ENCODE results near the gene JPH4. TPM values are rescaled to one million over a fixed set of nuclear protein-coding genes. Genes with fewer than 3 reads are reported as not detected.
A peak's percentile ranks its signal among the peaks of the same experiment; 100 is the strongest.

Gene JPH4
- total RNA-seq, 4 donors from 2014 or later: 0.09 TPM; not detected in 3

DNA sequence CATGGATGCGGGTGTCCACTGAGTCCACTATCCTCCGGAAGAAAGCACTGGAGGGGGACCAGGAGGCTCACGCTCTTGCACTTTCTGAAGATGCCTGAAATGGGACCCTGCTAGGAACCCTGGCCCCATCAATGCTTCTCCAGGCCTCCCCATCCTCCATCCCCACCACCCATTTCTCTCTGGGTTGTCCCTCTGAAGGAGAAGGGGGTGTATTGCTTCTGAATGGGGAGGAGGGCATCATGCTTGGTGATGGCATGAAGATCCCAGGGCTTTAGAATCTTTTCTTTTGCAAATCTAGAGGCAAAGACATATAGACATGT, 681 bp upstream of the JPH4 start:
- in situ Hi-C loops (cut with MboI; ENCODE audit: low sequenced_read_pairs in 4 of 4) (no loop called here), intact Hi-C loops (cut with DNase I; ENCODE audit: low total_unique reads) (no loop called here)
- Histone ChIP-seq H3K4me3 (no peak overlapping the region), H3K27ac (no peak overlapping the region), H3K27me3 (peaks cover 44 to 55% (median 53%) of the 10 kb centered on the region in 3 donors), H3K4me1 (no peaks in the 10 kb centered on the region), H3K9me3 (no peaks in the 10 kb centered on the region), H3K36me3 (no peaks in the 10 kb centered on the region)
- ATAC-seq: no peak
- DNase-seq: no peak
- TF ChIP-seq, protein P1, sequence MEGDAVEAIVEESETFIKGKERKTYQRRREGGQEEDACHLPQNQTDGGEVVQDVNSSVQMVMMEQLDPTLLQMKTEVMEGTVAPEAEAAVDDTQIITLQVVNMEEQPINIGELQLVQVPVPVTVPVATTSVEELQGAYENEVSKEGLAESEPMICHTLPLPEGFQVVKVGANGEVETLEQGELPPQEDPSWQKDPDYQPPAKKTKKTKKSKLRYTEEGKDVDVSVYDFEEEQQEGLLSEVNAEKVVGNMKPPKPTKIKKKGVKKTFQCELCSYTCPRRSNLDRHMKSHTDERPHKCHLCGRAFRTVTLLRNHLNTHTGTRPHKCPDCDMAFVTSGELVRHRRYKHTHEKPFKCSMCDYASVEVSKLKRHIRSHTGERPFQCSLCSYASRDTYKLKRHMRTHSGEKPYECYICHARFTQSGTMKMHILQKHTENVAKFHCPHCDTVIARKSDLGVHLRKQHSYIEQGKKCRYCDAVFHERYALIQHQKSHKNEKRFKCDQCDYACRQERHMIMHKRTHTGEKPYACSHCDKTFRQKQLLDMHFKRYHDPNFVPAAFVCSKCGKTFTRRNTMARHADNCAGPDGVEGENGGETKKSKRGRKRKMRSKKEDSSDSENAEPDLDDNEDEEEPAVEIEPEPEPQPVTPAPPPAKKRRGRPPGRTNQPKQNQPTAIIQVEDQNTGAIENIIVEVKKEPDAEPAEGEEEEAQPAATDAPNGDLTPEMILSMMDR (IDR thresholded peaks at IDR 0.05 in 4 of 5, conservative IDR thresholded peaks at IDR 0.05 in 1 of 5): no peak
- no peak for TF ChIP-seq POLR2A (IDR thresholded peaks at IDR 0.05)

DNA sequence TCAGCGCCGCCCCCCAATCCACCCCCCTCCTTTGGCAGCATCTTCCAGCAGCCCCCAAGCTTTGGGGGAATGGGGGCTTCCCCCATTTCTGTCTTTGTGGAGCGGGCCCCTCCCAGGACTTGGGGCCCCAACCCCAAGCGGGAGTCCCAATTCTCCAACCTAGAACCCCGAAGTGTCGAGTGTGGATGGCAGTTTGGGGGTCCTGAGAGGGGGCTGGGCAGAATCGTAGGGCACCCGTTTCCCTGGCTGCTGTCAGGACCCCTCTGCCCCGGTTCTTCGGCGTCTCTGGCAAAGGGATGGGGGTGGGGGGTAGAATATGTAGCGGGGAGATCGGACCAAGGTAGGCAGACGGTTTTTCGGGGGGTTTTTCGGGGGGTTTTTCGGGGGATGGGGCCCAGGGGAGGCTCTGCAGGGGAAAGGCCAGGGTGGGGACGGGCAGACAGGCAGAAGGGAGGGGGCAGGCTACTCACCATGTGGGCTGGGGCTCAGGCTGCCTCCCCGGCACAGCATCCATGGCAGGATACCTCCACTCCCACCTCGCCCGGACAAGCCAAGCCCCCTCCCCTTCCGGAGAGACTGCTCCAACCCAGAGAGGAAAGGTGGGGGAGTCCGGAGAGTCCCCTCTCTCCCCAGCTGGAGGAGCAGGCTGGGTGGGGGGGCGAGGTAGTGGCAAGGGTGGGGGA, 739 bp downstream of the JPH4 start:
- Histone ChIP-seq H3K9me3 (no peaks in the 10 kb centered on the region), H3K4me1 (no peaks in the 10 kb centered on the region), H3K36me3 (no peaks in the 10 kb centered on the region), H3K27me3 (peaks cover 44 to 64% (median 53%) of the 10 kb centered on the region in 3 donors), H3K4me3 (peak overlapping the region in 2 of 4 donors; percentile 24 to 43), H3K27ac (no peak overlapping the region)
- no peak for DNase-seq
- in situ Hi-C loops (cut with MboI; ENCODE audit: low sequenced_read_pairs in 4 of 4) (no loop called here), intact Hi-C loops (cut with DNase I; ENCODE audit: low total_unique reads) (no loop called here)
- ATAC-seq: no peak
- TF ChIP-seq, protein P1 (IDR thresholded peaks at IDR 0.05 in 4 of 5, conservative IDR thresholded peaks at IDR 0.05 in 1 of 5): no peak
- TF ChIP-seq POLR2A (IDR thresholded peaks at IDR 0.05): no peak

DNA sequence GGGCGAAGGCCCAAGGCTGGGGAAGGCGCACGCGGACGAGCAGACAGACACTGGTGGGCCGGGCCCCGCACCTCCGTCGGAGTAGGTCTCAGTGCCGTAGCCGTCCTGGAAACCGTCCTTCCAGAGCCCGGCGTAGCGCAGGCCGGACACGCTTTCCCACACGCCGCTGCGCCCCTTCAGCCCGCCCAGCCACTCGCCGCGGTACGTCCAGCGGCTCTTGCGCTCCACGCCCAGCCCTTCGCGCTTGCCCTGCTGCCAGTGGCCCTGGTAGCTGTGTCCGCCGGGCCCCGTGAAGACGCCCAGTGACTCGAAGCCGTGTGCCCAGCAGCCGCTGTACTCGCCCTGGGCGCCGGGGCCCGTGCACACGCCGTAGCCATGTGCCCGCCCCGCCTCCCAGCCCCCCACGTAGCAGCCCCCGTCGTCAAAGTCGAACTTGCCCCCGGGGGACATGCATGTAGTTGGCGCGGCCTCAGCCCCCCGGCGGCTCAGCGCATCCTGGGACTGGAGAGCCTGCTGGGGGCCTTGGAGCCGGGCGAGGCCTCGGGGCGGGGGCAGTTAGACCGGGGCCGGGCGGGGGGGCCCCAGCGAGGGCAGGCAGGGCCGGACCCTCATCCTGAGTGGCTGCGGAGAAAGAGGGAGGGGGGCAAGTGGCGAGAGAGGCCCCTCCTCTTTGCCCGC, 1.4 kb downstream of the JPH4 start:
- peaks cover 44 to 61% (median 53%) of the 10 kb centered on the region in 3 donors for H3K27me3 ChIP-seq
- no peak for ATAC-seq

DNA sequence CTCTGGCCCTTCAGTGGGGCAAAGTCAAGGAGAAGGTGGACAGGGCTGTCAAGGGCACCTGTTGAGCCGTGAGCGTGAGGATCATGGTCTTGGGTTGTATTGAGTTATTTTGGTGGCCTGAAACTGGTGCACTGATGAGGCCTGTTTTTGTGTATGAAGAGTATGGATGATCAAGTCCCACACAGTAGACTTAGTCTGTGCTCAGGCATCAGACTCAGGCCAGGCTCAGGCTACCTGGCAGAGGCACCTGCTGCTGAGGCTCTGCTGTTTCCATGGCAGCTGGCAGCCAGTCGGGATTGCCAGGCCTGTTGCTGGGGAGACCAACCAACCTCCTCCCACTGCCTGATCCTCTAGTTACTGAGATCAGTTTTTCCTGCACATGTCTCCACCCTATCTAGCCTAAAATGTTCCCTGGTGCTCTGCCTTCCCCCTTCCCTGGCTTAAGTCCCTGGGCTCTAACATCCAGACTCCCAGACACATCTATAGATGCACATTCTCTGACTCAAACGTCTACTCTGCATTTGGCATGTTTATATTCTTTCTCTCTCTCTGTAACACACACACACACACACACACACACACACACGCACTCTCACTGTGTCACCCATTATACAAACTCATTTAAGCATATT, 5.1 kb downstream of the JPH4 start:
- no peak for ATAC-seq
- in situ Hi-C loops (cut with MboI; ENCODE audit: low sequenced_read_pairs in 4 of 4): loop anchor here in 2 of 4 donors (25.0 kb wide), 2 partner anchors 236 to 986 kb away; partner anchors contain the start of genes ABHD4 (in 1 of the 2) and DAD1 (in 1 of the 2)

More for the DNA sequence above, 1.4 kb downstream of the JPH4 start:
- H3K27ac ChIP-seq: no peak overlapping the region
- DNase-seq: no peak
- no peaks in the 10 kb centered on the region for H3K36me3 ChIP-seq
- TF ChIP-seq, protein P1 (IDR thresholded peaks at IDR 0.05 in 4 of 5, conservative IDR thresholded peaks at IDR 0.05 in 1 of 5): no peak
- TF ChIP-seq POLR2A (IDR thresholded peaks at IDR 0.05): no peak
- intact Hi-C loops (cut with DNase I; ENCODE audit: low total_unique reads): no loop called here
- peak overlapping the region; percentile 21 to 43 (median 28) for H3K4me3 ChIP-seq
- H3K9me3 ChIP-seq: no peaks in the 10 kb centered on the region
- in situ Hi-C loops (cut with MboI; ENCODE audit: low sequenced_read_pairs in 4 of 4): no loop called here
- H3K4me1 ChIP-seq: no peaks in the 10 kb centered on the region

More for the DNA sequence above, 5.1 kb downstream of the JPH4 start:
- TF ChIP-seq, protein P1 (IDR thresholded peaks at IDR 0.05 in 4 of 5, conservative IDR thresholded peaks at IDR 0.05 in 1 of 5): no peak
- TF ChIP-seq POLR2A (IDR thresholded peaks at IDR 0.05): no peak
- Histone ChIP-seq H3K4me1 (no peaks in the 10 kb centered on the region), H3K27me3 (peaks cover 34 to 47% (median 35%) of the 10 kb centered on the region in 3 donors), H3K27ac (no peak overlapping the region), H3K9me3 (no peaks in the 10 kb centered on the region), H3K4me3 (no peak overlapping the region), H3K36me3 (no peaks in the 10 kb centered on the region)
- peak in 1 of 2 donors; percentile 0 for DNase-seq
- intact Hi-C loops (cut with DNase I; ENCODE audit: low total_unique reads): no loop called here

Measured in gastrocnemius medialis (tissue), 4 donors.